Measurements from ENCODE around the gene NT5C2.

NT5C2 gene

DNA sequence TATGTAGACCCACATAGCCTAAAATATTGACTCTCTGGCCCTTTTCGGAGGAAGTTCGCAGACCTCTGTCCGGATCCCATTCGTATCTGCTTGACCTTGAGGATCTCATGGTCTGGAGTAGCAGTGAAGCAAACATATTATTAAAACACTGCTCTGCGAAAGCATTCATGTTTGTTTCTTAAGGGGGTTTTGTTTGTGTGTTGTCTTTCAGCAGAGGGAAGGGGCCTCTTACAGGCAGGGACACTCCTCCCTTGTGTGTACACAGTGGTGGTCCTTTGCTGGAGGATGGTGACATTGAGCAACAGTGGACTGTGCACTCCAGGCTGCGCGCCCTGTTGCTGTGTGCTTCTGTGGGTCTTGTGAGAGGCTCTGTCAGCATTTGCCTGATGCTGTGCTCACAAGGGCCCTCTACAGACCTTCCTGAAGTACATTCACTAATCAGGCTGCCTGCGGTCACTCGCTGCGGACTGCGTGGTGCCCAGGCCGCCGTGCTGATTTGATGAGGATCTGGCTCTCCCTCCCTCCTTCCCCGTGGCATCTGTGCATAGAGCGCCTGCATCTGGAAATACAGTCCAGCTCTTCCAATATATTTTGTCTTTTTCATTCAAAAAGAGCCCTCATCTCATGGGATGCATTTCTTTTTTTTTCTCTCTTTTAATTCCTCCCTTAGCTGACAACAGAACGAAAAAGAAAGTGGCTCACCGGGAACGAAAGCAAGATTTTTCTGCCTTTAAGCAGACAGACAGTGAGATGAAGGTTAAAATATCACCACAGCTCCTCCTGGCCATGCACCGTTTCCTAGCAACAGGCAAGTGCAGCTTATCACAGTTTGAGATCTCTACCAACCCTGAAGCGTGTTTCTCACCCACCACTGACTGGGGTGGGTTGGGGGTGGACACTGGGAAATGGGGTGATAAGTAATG, 139.2 kb downstream of the NT5C2 start:
- DNase-seq, result peak; percentile 79

DNA sequence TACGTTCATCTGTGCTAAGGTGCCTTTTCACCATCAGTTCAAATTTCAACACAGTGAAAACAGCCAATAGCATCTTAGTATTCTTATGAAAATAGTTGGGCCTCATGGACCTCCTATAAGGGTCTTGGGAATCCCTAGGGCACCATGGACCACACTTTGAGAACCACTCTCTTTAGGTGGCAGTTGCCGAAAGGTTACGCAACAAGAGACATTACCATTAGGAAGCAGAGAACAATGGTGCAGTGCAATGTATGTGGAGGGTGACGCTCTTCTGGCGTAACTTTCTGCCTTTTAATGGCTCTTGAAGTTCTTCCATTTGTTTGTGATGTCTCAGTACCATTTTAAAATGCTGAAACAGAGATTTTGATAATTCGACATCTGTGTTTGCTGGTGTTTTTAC, 143.8 kb downstream of the NT5C2 start:
- no peak for DNase-seq

DNA sequence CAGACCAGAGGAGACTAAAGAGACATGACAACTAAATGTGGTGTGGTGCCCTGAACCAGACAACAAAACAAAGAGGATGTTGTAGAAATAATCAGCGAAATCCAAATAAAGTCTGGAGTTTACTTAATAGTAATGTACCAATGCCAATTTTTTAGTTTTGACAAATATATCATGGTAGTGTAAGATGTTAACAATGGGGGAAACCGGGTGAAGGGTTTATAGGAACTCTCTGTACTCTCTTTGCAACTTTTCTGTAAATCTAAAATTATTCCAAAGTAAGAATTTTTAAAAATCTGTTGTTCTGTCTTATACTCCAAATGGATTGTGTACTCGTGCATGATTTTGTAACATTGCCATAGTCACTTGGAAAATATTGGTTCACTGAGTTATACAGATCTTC, 145.7 kb downstream of the NT5C2 start:
- no peak for DNase-seq

DNA sequence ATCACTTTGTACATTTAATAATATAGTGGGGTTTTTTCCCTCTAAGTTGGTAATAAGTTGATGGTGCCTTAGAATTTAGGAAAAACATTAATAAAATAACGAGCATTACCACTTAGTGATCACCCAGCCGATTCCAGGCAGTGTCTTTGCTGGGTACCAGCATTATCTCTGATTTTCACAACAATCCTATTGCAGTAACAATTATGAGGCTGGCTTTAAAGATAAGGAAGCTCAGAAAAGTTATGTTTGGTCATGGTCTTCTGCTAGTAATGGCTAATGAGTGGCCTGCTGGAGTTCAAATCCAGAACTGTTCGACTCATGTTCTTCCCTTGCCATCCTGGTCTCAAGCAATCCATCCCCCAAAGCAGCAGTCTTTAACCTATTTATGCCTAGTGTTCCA, 147.1 kb downstream of the NT5C2 start:
- peak; percentile 31 for DNase-seq

DNA sequence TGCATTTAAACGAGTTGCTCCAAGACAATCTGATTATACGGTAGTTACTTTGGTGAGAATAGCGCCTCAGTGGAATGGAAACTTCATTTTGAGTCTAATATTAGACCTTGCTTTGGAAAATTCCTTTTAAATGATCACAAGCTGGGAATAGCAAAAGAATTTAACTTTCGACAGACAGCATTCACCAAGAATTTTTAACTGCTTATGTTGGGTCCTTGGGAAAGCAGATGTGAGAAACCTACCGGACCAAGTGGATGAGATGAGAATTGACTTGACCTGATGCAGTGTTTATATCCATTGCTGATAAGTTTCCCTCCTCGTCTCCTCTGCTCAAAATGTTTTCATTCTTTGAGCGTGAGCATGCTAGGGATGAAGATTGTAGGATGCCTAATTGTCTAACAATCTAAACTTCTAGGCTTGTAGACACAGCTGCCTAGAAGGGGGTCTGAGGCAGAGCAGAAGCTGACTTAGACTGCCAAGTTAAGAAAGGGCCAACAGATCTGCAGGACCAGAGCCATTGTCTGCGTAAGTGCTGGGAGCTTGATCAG, 148.1 kb downstream of the NT5C2 start:
- no peak for DNase-seq

DNA sequence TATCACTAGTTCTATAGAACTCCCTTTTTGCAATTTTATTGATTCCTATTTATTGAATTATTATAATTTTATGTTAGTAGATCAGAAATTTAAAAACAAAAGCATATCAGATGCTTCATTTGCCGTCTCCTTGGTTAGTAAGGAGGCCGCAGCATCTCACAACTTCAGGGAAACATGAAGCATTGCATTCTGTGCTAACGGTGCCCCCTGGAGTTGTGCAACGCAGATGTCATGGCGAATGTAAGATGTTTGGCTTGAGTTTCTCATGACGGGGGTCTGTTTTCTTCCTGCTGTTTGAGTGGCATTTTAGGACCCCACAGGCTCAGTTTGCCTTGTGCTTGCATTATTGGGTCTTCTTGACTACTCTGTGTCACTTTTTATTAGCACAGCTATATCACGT, 150.2 kb downstream of the NT5C2 start:
- DNase-seq, result no peak

DNA sequence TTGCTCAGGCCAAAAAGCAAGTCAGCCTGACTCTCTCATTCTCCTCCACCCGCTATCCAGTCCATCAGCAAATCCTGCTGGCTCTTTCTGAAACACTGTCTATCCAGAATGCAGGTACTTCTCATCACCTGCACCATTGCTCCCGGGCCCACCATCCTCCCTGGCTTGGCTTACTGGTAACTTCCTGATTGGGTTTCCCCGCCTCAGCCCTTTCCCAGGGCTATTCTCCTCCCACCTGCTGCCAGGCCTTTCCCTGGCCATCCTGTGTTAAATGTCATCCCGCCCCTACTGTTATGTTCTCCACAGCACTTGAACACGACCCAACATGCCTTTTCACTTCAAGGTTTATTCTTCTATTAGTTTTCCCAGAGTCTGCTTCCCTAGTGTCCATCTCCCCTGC, 150.9 kb downstream of the NT5C2 start:
- DNase-seq, result no peak

DNA sequence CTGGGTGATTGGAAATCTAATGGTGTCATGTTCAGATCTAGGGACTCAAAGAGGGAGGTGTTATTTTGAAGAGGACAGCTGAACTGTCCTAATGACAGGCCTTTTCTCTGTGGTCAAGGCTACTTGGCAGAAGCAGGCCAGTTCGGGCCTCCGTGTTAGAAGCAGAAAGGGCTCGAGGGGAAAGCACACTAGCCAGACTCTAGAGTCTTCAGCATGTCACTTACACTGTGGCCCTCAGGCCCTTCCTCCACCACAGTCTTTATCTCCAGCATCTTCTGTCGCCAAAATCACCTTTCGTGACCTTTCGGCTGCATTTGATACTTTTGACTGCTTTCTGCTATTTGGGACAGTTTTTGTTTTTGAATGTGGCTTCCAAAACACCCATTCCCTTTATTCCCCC, 151.7 kb downstream of the NT5C2 start:
- DNase-seq, result no peak

DNA sequence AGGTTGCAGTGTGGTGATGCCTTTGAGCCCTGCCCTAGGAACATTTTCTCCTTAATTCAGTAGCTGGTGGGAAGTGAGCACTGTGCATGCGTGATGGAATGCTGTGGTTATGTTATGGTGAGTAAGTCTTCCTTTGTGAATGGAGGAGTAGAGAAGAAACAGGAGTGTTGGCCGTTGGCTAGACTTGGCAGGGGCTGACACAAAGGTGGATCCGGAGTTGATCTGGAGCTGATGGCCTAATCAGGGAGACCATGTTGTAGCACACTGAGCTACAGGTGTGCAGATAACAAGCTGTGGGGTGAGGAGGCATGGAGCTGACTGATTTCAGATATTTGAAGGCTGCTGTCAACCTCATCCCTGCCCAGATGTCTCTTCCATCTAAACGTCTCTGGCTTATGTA, 152.7 kb downstream of the NT5C2 start:
- DNase-seq, result peak; percentile 35

DNA sequence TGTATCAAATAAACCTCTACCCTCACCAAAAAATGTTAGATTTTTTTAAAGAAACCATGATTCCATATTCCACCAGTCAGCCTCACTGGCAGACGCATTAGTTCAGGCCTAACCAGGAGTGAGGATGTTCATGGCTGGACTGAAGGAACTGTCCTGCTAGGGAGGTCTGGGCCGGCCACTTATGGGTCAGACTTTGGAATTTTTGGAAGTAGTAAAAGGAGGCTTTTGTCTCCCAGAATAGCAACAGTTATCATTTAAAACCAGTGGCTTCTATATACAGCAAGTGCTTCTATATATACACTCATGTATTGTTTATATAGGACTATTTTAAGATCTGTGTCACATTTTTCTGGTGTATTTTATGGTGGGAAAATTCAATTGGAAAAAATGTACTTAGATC, 154.5 kb downstream of the NT5C2 start:
- no peak for DNase-seq

All from hematopoietic multipotent progenitor cell treated with erythropoietin and hydrocortisone succinate and interleukin-3 and kit ligand, for 6 days (in vitro differentiated cells).